Measurements from ENCODE around the gene DNAH11. TPM values are rescaled to one million over a fixed set of nuclear protein-coding genes. Genes with fewer than 3 reads are reported as not detected.

The DNAH11 gene
- total and polyA plus RNA-seq, 12 donors: 0.03 to 0.59 (median 0.19) TPM; not detected in 2

GRCh38 chr7:21572331-21573313, 29.8 kb downstream of the DNAH11 start:
- Histone ChIP-seq H3K4me3 (no peak overlapping the region), H3K27ac (no peak overlapping the region), H3K36me3 (no peaks in the 10 kb centered on the region), H3K4me1 (no peaks in the 10 kb centered on the region), H3K27me3 (peaks cover 0 to 7% (median 0%) of the 10 kb centered on the region in 7 donors), H3K9me3 (no peaks in the 10 kb centered on the region)
- intact Hi-C loops (cut with DNase I): no loop called here
- ATAC-seq (no peak), DNase-seq (no peak)
- 80 to 84% methylated on average over 7 of the region's 7 CpGs for WGBS, 2 donors
- TF ChIP-seq, protein P1, sequence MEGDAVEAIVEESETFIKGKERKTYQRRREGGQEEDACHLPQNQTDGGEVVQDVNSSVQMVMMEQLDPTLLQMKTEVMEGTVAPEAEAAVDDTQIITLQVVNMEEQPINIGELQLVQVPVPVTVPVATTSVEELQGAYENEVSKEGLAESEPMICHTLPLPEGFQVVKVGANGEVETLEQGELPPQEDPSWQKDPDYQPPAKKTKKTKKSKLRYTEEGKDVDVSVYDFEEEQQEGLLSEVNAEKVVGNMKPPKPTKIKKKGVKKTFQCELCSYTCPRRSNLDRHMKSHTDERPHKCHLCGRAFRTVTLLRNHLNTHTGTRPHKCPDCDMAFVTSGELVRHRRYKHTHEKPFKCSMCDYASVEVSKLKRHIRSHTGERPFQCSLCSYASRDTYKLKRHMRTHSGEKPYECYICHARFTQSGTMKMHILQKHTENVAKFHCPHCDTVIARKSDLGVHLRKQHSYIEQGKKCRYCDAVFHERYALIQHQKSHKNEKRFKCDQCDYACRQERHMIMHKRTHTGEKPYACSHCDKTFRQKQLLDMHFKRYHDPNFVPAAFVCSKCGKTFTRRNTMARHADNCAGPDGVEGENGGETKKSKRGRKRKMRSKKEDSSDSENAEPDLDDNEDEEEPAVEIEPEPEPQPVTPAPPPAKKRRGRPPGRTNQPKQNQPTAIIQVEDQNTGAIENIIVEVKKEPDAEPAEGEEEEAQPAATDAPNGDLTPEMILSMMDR (IDR thresholded peaks at IDR 0.05): no peak

- intact Hi-C loops (cut with DNase I): no loop called here
- peak in 3 of 8 donors; percentile 11 to 38 (median 36) for ATAC-seq
- peaks cover 0 to 15% (median 0%) of the 10 kb centered on the region in 11 donors for H3K9me3 ChIP-seq
- no peak for DNase-seq
- TF ChIP-seq, protein P1 (IDR thresholded peaks at IDR 0.05): no peak
- no peaks in the 10 kb centered on the region for H3K36me3 ChIP-seq
- H3K27me3 ChIP-seq: no peaks in the 10 kb centered on the region
- no peak overlapping the region for H3K4me3 ChIP-seq
- 59 to 64% methylated on average over 4 of the region's 4 CpGs for whole genome bisulfite sequencing, 2 donors
- peaks cover 0 to 17% (median 3%) of the 10 kb centered on the region in 9 donors for H3K4me1 ChIP-seq
- peak overlapping the region in 5 of 10 donors; percentile 9 to 70 (median 23) for H3K27ac ChIP-seq
These were observed 36.7 kb downstream of the DNAH11 start for GRCh38 chr7:21579341-21580072.

DNA sequence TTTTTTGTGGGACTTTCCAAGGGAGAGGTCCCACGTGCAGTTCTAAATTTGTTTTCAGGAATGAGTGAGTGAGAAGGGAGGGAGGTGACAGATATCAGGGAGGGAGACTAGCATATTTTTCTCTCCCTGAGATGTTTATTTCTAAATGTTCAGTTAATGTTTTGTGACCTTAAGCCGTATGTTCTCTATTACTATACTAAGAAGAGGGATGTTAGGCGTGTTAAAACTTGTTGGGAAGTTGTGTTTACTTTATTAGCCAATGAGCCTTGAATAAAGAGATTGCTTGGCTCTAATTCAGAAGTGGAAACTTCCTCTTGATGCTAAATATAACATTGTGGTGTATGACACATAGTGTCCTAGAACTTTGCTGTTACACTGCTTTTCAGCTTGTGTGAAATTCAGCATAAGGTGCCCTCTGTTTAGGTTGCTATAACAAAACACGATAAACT, 37.3 kb downstream of the DNAH11 start:
- ATAC-seq: peak; percentile 58 to 95 (median 78)
- intact Hi-C loops (cut with DNase I): no loop called here
- peak overlapping the region in 6 of 10 donors; percentile 9 to 70 (median 44) for H3K27ac ChIP-seq
- H3K9me3 ChIP-seq: peaks cover 0 to 15% (median 0%) of the 10 kb centered on the region in 11 donors
- DNase-seq: no peak
- WGBS, 2 donors: 26 to 37% methylated on average over 4 of the region's 4 CpGs
- TF ChIP-seq, protein P1 (IDR thresholded peaks at IDR 0.05): no peak
- H3K27me3 ChIP-seq: no peaks in the 10 kb centered on the region
- no peak overlapping the region for H3K4me3 ChIP-seq
- H3K36me3 ChIP-seq: no peaks in the 10 kb centered on the region
- peaks cover 0 to 17% (median 3%) of the 10 kb centered on the region in 9 donors for H3K4me1 ChIP-seq

- peaks cover 0 to 15% (median 0%) of the 10 kb centered on the region in 11 donors for H3K9me3 ChIP-seq
- peaks cover 0 to 7% (median 0%) of the 10 kb centered on the region in 9 donors for H3K4me1 ChIP-seq
- H3K36me3 ChIP-seq: no peaks in the 10 kb centered on the region
- ATAC-seq (no peak), DNase-seq (no peak)
- TF ChIP-seq, protein P1 (IDR thresholded peaks at IDR 0.05): no peak
- no peak overlapping the region for H3K27ac ChIP-seq
- intact Hi-C loops (cut with DNase I): no loop called here
- 89 to 90% methylated on average over 6 of the region's 6 CpGs for WGBS, 2 donors
- H3K4me3 ChIP-seq: no peak overlapping the region
- H3K27me3 ChIP-seq: no peaks in the 10 kb centered on the region
These were observed 42.4 kb downstream of the DNAH11 start for GRCh38 chr7:21585070-21585724.

Measured in heart right ventricle (tissue), 16 donors.